ENCODE measurements around the gene GAS7. TPM values are rescaled to one million over a fixed set of nuclear protein-coding genes. Genes with fewer than 3 reads are reported as not detected.
"Not testable (repeated sequence)": the region's sequence is repeated elsewhere in the genome, so short reads cannot be mapped to it uniquely, and the experiment has no call there.

The GAS7 gene
- total RNA-seq, 4 donors from 2014 or later: 62.6 to 122 (median 77.0) TPM

- 100% methylated on average over 1 to 4 of the region's 8 CpGs for WGBS, 2 donors (ENCODE audit: low coverage in 1 of 2)
- H3K4me1 ChIP-seq: peaks cover 0 to 57% (median 33%) of the 10 kb centered on the region in 3 donors
Measured at GRCh38 chr17:10060526-10060925, 137.9 kb downstream of the GAS7 start.

GRCh38 chr17:10059684-10060211 lies 138.7 kb downstream of the GAS7 start:
- Histone ChIP-seq H3K9me3 (no peaks in the 10 kb centered on the region), H3K4me1 (peaks cover 0 to 63% (median 33%) of the 10 kb centered on the region in 3 donors), H3K27ac (peak overlapping the region in 3 of 4 donors; percentile 60 to 80 (median 77))

More at GRCh38 chr17:10060526-10060925, 137.9 kb downstream of the GAS7 start:
- TF ChIP-seq EP300 (IDR thresholded peaks at IDR 0.05) (no peak), POLR2AphosphoS5 (IDR thresholded peaks at IDR 0.05) (no peak), POLR2A (IDR thresholded peaks at IDR 0.05) (no peak), CTCF (IDR thresholded peaks at IDR 0.05) (no peak)
- ATAC-seq: no peak
- no peaks in the 10 kb centered on the region for H3K27me3 ChIP-seq
- peak overlapping the region in 3 of 4 donors; percentile 60 to 80 (median 77) for H3K27ac ChIP-seq
- no peak overlapping the region for H3K4me3 ChIP-seq
- peaks cover 0 to 5% (median 0%) of the 10 kb centered on the region in 3 donors for H3K9me3 ChIP-seq
- H3K36me3 ChIP-seq: no peaks in the 10 kb centered on the region

GRCh38 chr17:10058921-10059683 lies 139.3 kb downstream of the GAS7 start:
- peak; percentile 17 for ATAC-seq
- no peaks in the 10 kb centered on the region for H3K36me3 ChIP-seq
- TF ChIP-seq CTCF (IDR thresholded peaks at IDR 0.05): no peak
- no peak for TF ChIP-seq EP300 (IDR thresholded peaks at IDR 0.05)
- TF ChIP-seq POLR2AphosphoS5 (IDR thresholded peaks at IDR 0.05): no peak
- no peak for TF ChIP-seq POLR2A (IDR thresholded peaks at IDR 0.05)
- H3K9me3 ChIP-seq: no peaks in the 10 kb centered on the region
- no peak overlapping the region for H3K4me3 ChIP-seq
- H3K27me3 ChIP-seq: no peaks in the 10 kb centered on the region
- peak overlapping the region in 3 of 4 donors; percentile 53 to 77 (median 60) for H3K27ac ChIP-seq
- WGBS, 2 donors (ENCODE audit: low coverage in 1 of 2): 71 to 84% methylated on average over 7 to 14 of the region's 16 CpGs
- peaks cover 0 to 67% (median 37%) of the 10 kb centered on the region in 3 donors for H3K4me1 ChIP-seq

More at GRCh38 chr17:10059684-10060211, 138.7 kb downstream of the GAS7 start:
- Histone ChIP-seq H3K36me3 (no peaks in the 10 kb centered on the region), H3K27me3 (no peaks in the 10 kb centered on the region), H3K4me3 (no peak overlapping the region)
- peak; percentile 68 for ATAC-seq
- TF ChIP-seq EP300 (IDR thresholded peaks at IDR 0.05) (no peak), CTCF (IDR thresholded peaks at IDR 0.05) (no peak), POLR2A (IDR thresholded peaks at IDR 0.05) (no peak), POLR2AphosphoS5 (IDR thresholded peaks at IDR 0.05) (no peak)
- 10 to 25% methylated on average over 2 of the region's 11 CpGs for WGBS, 2 donors (ENCODE audit: low coverage in 1 of 2)

- peak overlapping the region in 2 of 4 donors; percentile 43 to 65 for H3K27ac ChIP-seq
- not testable (repeated sequence) for H3K9me3 ChIP-seq, ATAC-seq, H3K36me3 ChIP-seq, H3K4me3 ChIP-seq, H3K27me3 ChIP-seq
- H3K4me1 ChIP-seq: peaks cover 0 to 60% (median 32%) of the 10 kb centered on the region in 3 donors
- no CpG with 5 or more reads among the region's 25 CpGs for WGBS, 2 donors (ENCODE audit: low coverage in 1 of 2)
Measured at GRCh38 chr17:10057466-10057865, 140.9 kb downstream of the GAS7 start.

- Histone ChIP-seq H3K4me3 (no peak overlapping the region), H3K36me3 (no peaks in the 10 kb centered on the region), H3K4me1 (peaks cover 0 to 63% (median 27%) of the 10 kb centered on the region in 3 donors), H3K27ac (peak overlapping the region in 3 of 4 donors; percentile 38 to 65 (median 42)), H3K27me3 (no peaks in the 10 kb centered on the region), H3K9me3 (no peaks in the 10 kb centered on the region)
- no peak for ATAC-seq
- TF ChIP-seq CTCF (IDR thresholded peaks at IDR 0.05): no peak
- TF ChIP-seq POLR2A (IDR thresholded peaks at IDR 0.05): no peak
- TF ChIP-seq POLR2AphosphoS5 (IDR thresholded peaks at IDR 0.05): no peak
- TF ChIP-seq EP300 (IDR thresholded peaks at IDR 0.05): no peak
- WGBS, 2 donors (ENCODE audit: low coverage in 1 of 2): 66 to 67% methylated on average over 6 to 13 of the region's 13 CpGs
Measured at GRCh38 chr17:10055262-10055975, 143.0 kb downstream of the GAS7 start.

All from gastroesophageal sphincter (tissue), 4 donors.